H1 (cell line): ENCODE data around the gene DYRK1B. TPM values are rescaled to one million over a fixed set of nuclear protein-coding genes. Genes with fewer than 3 reads are reported as not detected.

Experiments used
- CTCF ChIA-PET: fragments of 300-600 bp; sonication (Branson Sonifier 250); formaldehyde crosslinking; loops from one replicate; lab custom pipeline; 2021; ENCODE audit not compliant: partially characterized antibody; lab: Charles Lee
- POLR2A ChIA-PET: fragments of 300-600 bp; sonication (Branson Sonifier 250); formaldehyde crosslinking; loops from one replicate; lab custom pipeline; 2021; ENCODE audit warnings: inconsistent platforms; ENCODE audit not compliant: partially characterized antibody; lab: Charles Lee
- DNase-seq, 2 experiments: peaks; one replicate each; pipeline versions ENCODE4 v3.0.0 to v3.0.0-alpha.2; 2010 to 2022; ENCODE audit warnings: low spot score in 2 of 2, low read depth in 1 of 2, mixed read lengths in 1 of 2
- FAIRE-seq: peaks from 2 replicates; lab custom pipeline; 2011; peaks lifted over from hg19 to GRCh38; lab: Jason Lieb, UNC
- H2AFZ ChIP-seq: 2 replicates; pipeline ENCODE4 v1.8.1; 2012; ENCODE audit warnings: low read length, inconsistent platforms
- H2AK5ac ChIP-seq: 2 replicates; pipeline ENCODE4 v1.6.1; 2013; ENCODE audit warnings: low read depth, low read length
- H2BK120ac ChIP-seq: replicated peaks from 2 replicates; pipeline ENCODE3; 2013; ENCODE audit warnings: low read depth, low read length, inconsistent platforms
- H2BK12ac ChIP-seq: 2 replicates; pipeline ENCODE4 v1.6.1; 2013; ENCODE audit warnings: low read depth, low read length
- H2BK15ac ChIP-seq: 2 replicates; pipeline ENCODE4 v1.6.1; 2013; ENCODE audit warnings: low read length
- H2BK20ac ChIP-seq: 2 replicates; pipeline ENCODE4 v1.6.1; 2013; ENCODE audit warnings: low read length
- H2BK5ac ChIP-seq: 2 replicates; pipeline ENCODE4 v1.6.1; 2013; ENCODE audit warnings: low read depth, low read length
- H3K14ac ChIP-seq: 2 replicates; pipeline ENCODE4 v1.6.1; 2013; ENCODE audit warnings: inconsistent platforms; ENCODE audit not compliant: insufficient read length
- H3K18ac ChIP-seq: 2 replicates; pipeline ENCODE4 v1.6.1; 2013; ENCODE audit warnings: low read length; ENCODE audit errors: extremely low read depth
- H3K23ac ChIP-seq: 2 replicates; pipeline ENCODE4 v1.6.1; 2013; ENCODE audit warnings: inconsistent platforms; ENCODE audit not compliant: insufficient read length
- H3K23me2 ChIP-seq: 2 replicates; pipeline ENCODE4 v1.6.1; 2013; ENCODE audit warnings: low read depth, low read length
- H3K27ac ChIP-seq: 2 replicates; pipeline ENCODE4 v1.6.1; 2011; ENCODE audit warnings: low read depth, low read length, inconsistent platforms
- H3K27me3 ChIP-seq, 4 experiments: replicated peaks in 1 of 4; 1 replicate in 1 of 4; 2 replicates in 3 of 4; pipeline versions ENCODE4 v1.6.1 to v1.8.1; 2011 to 2013; ENCODE audit warnings: low read length in 3 of 4, mild to moderate bottlenecking in 3 of 4, inconsistent platforms in 2 of 4, mixed read lengths in 2 of 4, moderate library complexity in 1 of 4; ENCODE audit not compliant: control insufficient read depth in 3 of 4, insufficient read depth in 3 of 4; ENCODE audit errors: extremely low read depth in 1 of 4
- H3K36me3 ChIP-seq, 4 experiments: 2 replicates each; pipeline versions ENCODE4 v1.6.1 to v1.8.1; 2011 to 2013; ENCODE audit warnings: mild to moderate bottlenecking in 4 of 4, low read length in 3 of 4, moderate library complexity in 2 of 4, control low read depth in 1 of 4, inconsistent platforms in 1 of 4; ENCODE audit not compliant: insufficient read depth in 4 of 4, control insufficient read depth in 2 of 4
- H3K4ac ChIP-seq: replicated peaks from 2 replicates; pipeline ENCODE3; 2013; ENCODE audit warnings: low read length, low read depth, mixed read lengths, inconsistent platforms; ENCODE audit not compliant: insufficient read length
- H3K4me1 ChIP-seq, 4 experiments: replicated peaks in 1 of 4; 1 replicate in 1 of 4; 2 replicates in 3 of 4; pipeline versions ENCODE4 v1.6.1 to v1.8.1; 2011 to 2013; ENCODE audit warnings: low read length in 3 of 4, inconsistent platforms in 2 of 4, mixed read lengths in 1 of 4; ENCODE audit not compliant: insufficient read depth in 4 of 4, control insufficient read depth in 3 of 4
- H3K4me2 ChIP-seq, 2 experiments: 2 replicates each; pipeline versions ENCODE4 v1.6.1 to v1.8.1; 2011 to 2013; ENCODE audit warnings: low read depth in 2 of 2, low read length in 2 of 2, control low read depth in 1 of 2, inconsistent platforms in 1 of 2, mild to moderate bottlenecking in 1 of 2; ENCODE audit not compliant: insufficient read depth in 1 of 2
- H3K4me3 ChIP-seq, 4 experiments: fragments of 200-600, 300-600 bp in 1 of 4; sonication (generic), shearing (Covaris generic), sonication (Bioruptor Twin) in 1 of 4; 2 replicates each; pipeline versions ENCODE4 v1.5.1 to v1.8.1; 2011 to 2016; ENCODE audit warnings: low read length in 4 of 4, low read depth in 3 of 4, control low read depth in 2 of 4, inconsistent platforms in 2 of 4, mild to moderate bottlenecking in 2 of 4, mixed read lengths in 1 of 4, moderate library complexity in 1 of 4; ENCODE audit not compliant: insufficient read depth in 2 of 4; ENCODE audit errors: extremely low read depth in 1 of 4
- H3K56ac ChIP-seq: replicated peaks from 2 replicates; pipeline ENCODE3; 2013; ENCODE audit warnings: low read depth, mild to moderate bottlenecking, mixed read lengths, low read length, inconsistent platforms; ENCODE audit not compliant: insufficient read length
- H3K79me1 ChIP-seq: 2 replicates; pipeline ENCODE4 v1.6.1; 2013; ENCODE audit warnings: low read depth, low read length, control low read depth
- H3K79me2 ChIP-seq, 2 experiments: 2 replicates each; pipeline versions ENCODE4 v1.6.1 to v1.8.1; 2012 to 2013; ENCODE audit warnings: low read length in 2 of 2, mild to moderate bottlenecking in 2 of 2, inconsistent platforms in 1 of 2; ENCODE audit not compliant: insufficient read depth in 2 of 2, control insufficient read depth in 1 of 2
- H3K9ac ChIP-seq, 4 experiments: replicated peaks in 1 of 4; 1 replicate in 1 of 4; 2 replicates in 3 of 4; pipeline versions ENCODE4 v1.6.1 to v1.8.1; 2011 to 2013; ENCODE audit warnings: low read depth in 3 of 4, low read length in 3 of 4, control low read depth in 2 of 4, mild to moderate bottlenecking in 2 of 4, moderate library complexity in 2 of 4, inconsistent platforms in 1 of 4; ENCODE audit errors: extremely low read depth in 1 of 4
- H3K9me3 ChIP-seq, 2 experiments: 2 replicates each; pipeline versions ENCODE4 v1.6.1 to v1.8.1; 2012 to 2013; ENCODE audit warnings: mild to moderate bottlenecking in 2 of 2, moderate library complexity in 2 of 2, control low read depth in 1 of 2, inconsistent platforms in 1 of 2, low read depth in 1 of 2, low read length in 1 of 2, mixed read lengths in 1 of 2; ENCODE audit not compliant: insufficient read depth in 2 of 2
- H4K20me1 ChIP-seq, 2 experiments: replicated peaks in 1 of 2; 2 replicates each; pipeline versions ENCODE3 to v1.8.1; 2011 to 2013; ENCODE audit warnings: inconsistent platforms in 2 of 2, low read length in 2 of 2, mild to moderate bottlenecking in 1 of 2; ENCODE audit not compliant: insufficient read depth in 2 of 2, control insufficient read depth in 1 of 2
- H4K5ac ChIP-seq: 2 replicates; pipeline ENCODE4 v1.6.1; 2013; ENCODE audit warnings: low read length, low read depth, mixed read lengths, inconsistent platforms; ENCODE audit not compliant: insufficient read length
- H4K8ac ChIP-seq: 2 replicates; pipeline ENCODE4 v1.8.0; 2013; ENCODE audit warnings: mild to moderate bottlenecking, moderate library complexity, low read length, inconsistent platforms; ENCODE audit not compliant: insufficient read depth; ENCODE audit errors: extremely low read depth
- H4K91ac ChIP-seq: replicated peaks from 2 replicates; pipeline ENCODE3; 2013; ENCODE audit warnings: low read length, mixed read lengths, inconsistent platforms; ENCODE audit not compliant: insufficient read length
- CHD2 ChIP-seq: IDR thresholded peaks from 2 replicates; pipeline ENCODE4 v1.6.1; 2012; ENCODE audit warnings: low read length, improper control_type of control experiment
- POLR2A ChIP-seq, 2 experiments: IDR thresholded peaks; 1 replicate in 1 of 2; 2 replicates in 1 of 2; pipeline ENCODE4 v1.6.1; 2011; ENCODE audit warnings: low read depth in 2 of 2, low read length in 2 of 2, mild to moderate bottlenecking in 2 of 2; ENCODE audit errors: control extremely low read depth in 1 of 2
- RAD21 ChIP-seq, 2 experiments: IDR thresholded peaks in 1 of 2; conservative IDR thresholded peaks in 1 of 2; 2 replicates each; pipeline ENCODE4 v1.6.1; 2011; ENCODE audit warnings: low read depth in 2 of 2, low read length in 2 of 2, improper control_type of control experiment in 1 of 2, inconsistent platforms in 1 of 2, mild to moderate bottlenecking in 1 of 2, moderate library complexity in 1 of 2
- TAF1 ChIP-seq: IDR thresholded peaks from 2 replicates; pipeline ENCODE4 v1.6.1; 2011; ENCODE audit warnings: mild to moderate bottlenecking, low read depth, low read length
- WGBS, 2 experiments: shearing (Covaris generic) in 1 of 2; methylation state at CpG; one replicate each; pipeline versions ENCODE4 v1.1.6 to v1.1.7; 2013 to 2015; ENCODE audit warnings: low lambda C conversion rate in 2 of 2, mixed read lengths in 2 of 2, inconsistent platforms in 1 of 2, low coverage in 1 of 2, missing lambda C conversion rate in 1 of 2; ENCODE audit not compliant: insufficient replicate concordance in 2 of 2, insufficient coverage in 1 of 2, insufficient read length in 1 of 2; ENCODE audit errors: extremely low coverage in 1 of 2, missing lambda C conversion rate in 1 of 2; 5-methylcytosine and 5-hydroxymethylcytosine counted together
- long read RNA-seq, 2 experiments: library from RNA in 1 of 2; library from capped mRNA in 1 of 2; stranded (forward); transcript quantifications; one replicate each; pipeline ENCODE4 v2.0.0, GENCODE V29; 2021; ENCODE audit warnings: inconsistent platforms in 1 of 2
- polyA minus RNA-seq, 3 experiments: library from RNA; depleted of rRNA, polyadenylated mRNA; stranded (reverse); fragments of >200 nt; gene quantifications; 1 replicate in 2 of 3; 2 replicates in 1 of 3; pipeline ENCODE4 v1.2.3, GENCODE V29; 2011
- polyA plus RNA-seq, 7 experiments: library from polyadenylated mRNA; depleted of rRNA in 3 of 7; stranded (reverse) in 5 of 7; unstranded in 2 of 7; fragments of >200 nt in 5 of 7; fragments of 200-250 nt in 2 of 7; gene quantifications; 1 replicate in 5 of 7; 2 replicates in 1 of 7; 4 replicates in 1 of 7; pipeline versions ENCODE4 v1.2.1 to v1.2.3, GENCODE V29; 2011 to 2013; ENCODE audit warnings: missing spikeins in 2 of 7, mixed read lengths in 2 of 7
- total RNA-seq: library from RNA; stranded (reverse); fragmentation: NEBNext Ultra II Directional; extraction: Animal tissue kit (Norgen Biotek cat#: 25700); gene quantifications from 2 replicates; pipeline ENCODE4 v1.2.1, GENCODE V29; 2021
- TF ChIP-seq, protein P1 (sequence below): IDR thresholded peaks from 2 replicates; pipeline ENCODE4 v1.6.1; 2011; ENCODE audit warnings: low read length, improper control_type of control experiment
- TF ChIP-seq, protein P2 (sequence below): IDR thresholded peaks from 2 replicates; pipeline ENCODE4 v1.6.1; 2011; ENCODE audit warnings: low read depth, mild to moderate bottlenecking, low read length; ENCODE audit not compliant: insufficient read depth

Gene DYRK1B
- total RNA-seq (14.8 and 15.8 TPM in 2 replicates), polyA plus RNA-seq (2011; rRNA removed) (6.9 and 13.6 TPM in 2 replicates), polyA minus RNA-seq (2011; rRNA and poly(A)+ RNA removed) (4.7 and 13.1 TPM in 2 replicates)
- polyA plus RNA-seq (2011; cell fraction: cytosol; rRNA removed): 4.5 TPM
- polyA plus RNA-seq (2011; cell fraction: nucleus; rRNA removed): 18.1 TPM
- 6.9 to 16.5 TPM (median 11.2 TPM) in 4 replicates for polyA plus RNA-seq (2012, experiment 1 of 2)
- polyA plus RNA-seq (2012, experiment 2 of 2): 10.4 TPM
- polyA plus RNA-seq (2013, experiment 1 of 2): 9.1 TPM
- 9.4 TPM for polyA plus RNA-seq (2013, experiment 2 of 2)
- 12.2 TPM for polyA minus RNA-seq (2011; cell fraction: cytosol; rRNA and poly(A)+ RNA removed)
- 11.7 TPM for polyA minus RNA-seq (2011; cell fraction: nucleus; rRNA and poly(A)+ RNA removed)
- long read RNA-seq, experiment 1, partial matches to known transcripts: 10 of 14 reads
- long read RNA-seq, experiment 1, other reads (novel, unspliced or antisense): 1 of 14 reads
- long read RNA-seq, experiment 2: 0 reads

DNA sequence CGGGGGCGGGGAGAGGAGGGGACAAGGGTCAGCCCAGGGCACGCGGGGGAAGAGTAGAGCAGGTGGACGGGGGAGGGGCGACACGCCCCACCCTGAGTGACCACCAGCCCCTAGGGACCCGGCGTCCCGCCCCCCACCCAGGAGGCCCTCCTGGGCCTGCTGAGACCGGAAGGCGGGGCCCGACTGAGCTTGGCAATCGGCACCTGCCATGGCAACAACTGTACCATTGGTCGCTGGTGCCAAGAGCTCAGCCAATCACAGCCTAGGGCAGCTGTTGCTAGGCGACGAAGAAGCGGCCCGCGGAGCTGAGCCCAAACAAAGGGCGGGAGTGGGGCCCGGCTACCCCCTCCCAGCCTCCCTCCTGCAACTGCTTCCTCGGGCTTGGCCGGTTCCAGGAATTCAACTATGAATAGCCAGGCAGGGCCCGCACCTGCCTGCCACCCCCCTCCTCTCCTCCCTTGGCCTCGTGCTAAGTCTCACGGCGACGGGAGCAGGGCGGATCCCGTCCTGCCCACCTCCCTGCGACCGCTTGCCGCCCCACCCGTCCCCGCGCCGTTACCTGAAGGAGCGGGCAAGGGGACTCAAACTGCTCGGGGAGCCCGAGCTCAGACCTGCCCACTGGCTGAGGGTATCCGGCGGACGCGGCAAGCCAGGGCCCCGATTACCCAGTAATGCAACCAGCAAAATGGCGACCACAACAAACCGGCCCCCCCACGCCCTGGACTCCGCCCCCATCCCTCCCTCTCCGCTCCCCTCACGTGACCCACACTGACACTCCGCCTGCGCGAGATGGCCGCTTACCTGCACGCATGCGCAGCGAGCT is at the start of gene DYRK1B:
Gene DYRK1B (minus strand): TSS at position 699 of the 823 bp plus-strand sequence. CDS start 2,295 bp downstream, outside the sequence.
- Histone ChIP-seq H3K36me3 (peaks cover 40 to 58% (median 55%) of the 10 kb centered on the region in 4 experiments), H3K23ac (no peak within 1 kb of the TSS), H2AK5ac (0 out of 2 replicates have a peak within 1 kb of the TSS, but pooled peaks have one; percentile 65), H3K9ac (peak within 1 kb of the TSS; percentile 67 to 91 (median 80)), H3K27me3 (no peaks in the 10 kb centered on the region), H4K20me1 (peaks cover 6 to 8% of the 10 kb centered on the region in 2 experiments), H3K9me3 (no peaks in the 10 kb centered on the region), H3K14ac (no peak within 1 kb of the TSS), H3K23me2 (peaks cover 3% of the 10 kb centered on the region; the same call in 1 of the 2 replicates), H3K56ac (no peak within 1 kb of the TSS), H3K79me1 (peaks cover 4% of the 10 kb centered on the region), H2AFZ (0 out of 2 replicates have a peak within 1 kb of the TSS, but pooled peaks have one; percentile 25), H4K5ac (peak within 1 kb of the TSS; percentile 19), H2BK15ac (no peak within 1 kb of the TSS), H3K4ac (no peak within 1 kb of the TSS), H2BK5ac (peak within 1 kb of the TSS; percentile 93), H3K18ac (peak within 1 kb of the TSS; percentile 48), H3K4me3 (peak within 1 kb of the TSS; percentile 69 to 83 (median 77)), H4K91ac (peak within 1 kb of the TSS; percentile 46), H3K79me2 (peaks cover 0 to 20% of the 10 kb centered on the region in 2 experiments; a peak in 2 of 4 replicates), H3K27ac (peak within 1 kb of the TSS; percentile 84), H4K8ac (peak within 1 kb of the TSS; percentile 100), H3K4me2 (peak within 1 kb of the TSS; percentile 40 to 70), H3K4me1 (peaks cover 0 to 10% (median 4%) of the 10 kb centered on the region in 4 experiments; a peak in 5 of 7 replicates), H2BK120ac (no peak within 1 kb of the TSS), H2BK12ac (peak within 1 kb of the TSS; percentile 17; the same call in 1 of the 2 replicates), H2BK20ac (no peak within 1 kb of the TSS)
- ChIA-PET POLR2A (interaction anchor here (0.6 to 2.2 kb wide), 20 partner anchors 9 to 609 kb away, joined by 3 to 31 read pairs (median 3); partner anchors contain the start of genes EID2B, FBL and RPS16), CTCF (interaction anchor here (0.6 to 2.2 kb wide), 5 partner anchors 9 to 115 kb away, joined by 3 to 21 read pairs (median 4); no protein-coding TSS in a partner anchor)
- WGBS, 2 experiments: 1% methylated on average over 38 of the region's 59 CpGs; no CpG with 5 or more reads in 1 of the 2 experiments
- DNase-seq (peak; percentile 89 to 95), FAIRE-seq (no peak)
- TF ChIP-seq, protein P1, sequence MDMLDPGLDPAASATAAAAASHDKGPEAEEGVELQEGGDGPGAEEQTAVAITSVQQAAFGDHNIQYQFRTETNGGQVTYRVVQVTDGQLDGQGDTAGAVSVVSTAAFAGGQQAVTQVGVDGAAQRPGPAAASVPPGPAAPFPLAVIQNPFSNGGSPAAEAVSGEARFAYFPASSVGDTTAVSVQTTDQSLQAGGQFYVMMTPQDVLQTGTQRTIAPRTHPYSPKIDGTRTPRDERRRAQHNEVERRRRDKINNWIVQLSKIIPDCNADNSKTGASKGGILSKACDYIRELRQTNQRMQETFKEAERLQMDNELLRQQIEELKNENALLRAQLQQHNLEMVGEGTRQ: peak; percentile 98
- TF ChIP-seq, protein P2, sequence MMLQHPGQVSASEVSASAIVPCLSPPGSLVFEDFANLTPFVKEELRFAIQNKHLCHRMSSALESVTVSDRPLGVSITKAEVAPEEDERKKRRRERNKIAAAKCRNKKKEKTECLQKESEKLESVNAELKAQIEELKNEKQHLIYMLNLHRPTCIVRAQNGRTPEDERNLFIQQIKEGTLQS: peak; percentile 96
- TF ChIP-seq POLR2A (IDR thresholded peaks at IDR 0.05; ENCODE audit: control extremely low read depth in 1 of 2, low read depth in 2 of 2, low read length in 2 of 2): peak in 1 of 2 experiments; percentile 76; a peak in 1 of 3 replicates
- TF ChIP-seq RAD21 (IDR thresholded peaks at IDR 0.05 in 1 of 2, conservative IDR thresholded peaks at IDR 0.05 in 1 of 2; ENCODE audit: low read depth in 2 of 2, low read length in 2 of 2): no peak
- TF ChIP-seq TAF1: peak; percentile 61; the same call in 1 of the 2 replicates
- TF ChIP-seq CHD2: peak; percentile 84
